GM19193 (cell line): ENCODE data around the gene SKIL.

Experiments used
- POLR2A ChIP-seq: IDR thresholded peaks from 4 replicates; pipeline ENCODE4 v1.6.1; 2011; ENCODE audit not compliant: insufficient read depth, insufficient read length; ENCODE audit errors: extremely low read depth

SKIL gene

DNA sequence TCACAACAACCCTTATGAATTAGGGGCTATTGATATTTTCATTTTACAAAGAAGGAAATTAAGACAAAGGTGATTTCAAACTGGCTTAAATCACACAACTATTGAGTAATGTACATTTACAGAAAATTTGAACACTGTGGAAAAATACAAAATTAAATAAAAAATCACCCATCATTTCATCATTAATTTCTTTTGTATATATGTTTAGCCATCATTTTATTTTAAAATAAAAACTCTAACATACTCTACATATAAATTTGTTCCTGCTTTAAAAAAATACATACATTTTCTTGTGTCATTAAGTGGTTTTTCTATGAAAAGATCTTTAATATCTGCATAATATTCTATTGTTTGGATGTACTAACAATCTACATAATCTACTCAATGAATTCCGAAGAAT is 81.3 kb downstream of the SKIL start:
- no peak for TF ChIP-seq POLR2A

DNA sequence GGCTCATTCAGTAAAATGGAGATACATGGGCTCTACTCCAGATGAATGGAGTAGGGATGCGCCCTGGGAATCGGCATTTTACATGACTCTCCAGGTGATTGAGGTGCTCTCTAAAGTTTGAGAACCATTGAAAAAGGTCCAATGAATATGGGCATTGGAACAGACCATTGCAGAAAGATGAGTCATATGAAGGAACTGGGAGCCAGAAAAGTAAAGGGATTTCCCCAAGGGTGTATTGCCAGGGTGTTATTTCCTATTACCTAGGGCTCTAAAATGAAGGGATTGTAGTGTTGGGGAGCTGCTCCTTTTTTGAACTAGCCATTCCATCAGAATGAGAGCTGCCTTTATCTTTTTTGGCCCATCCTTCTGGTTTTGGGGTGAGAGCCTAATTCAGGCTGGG is 82.8 kb downstream of the SKIL start:
- no peak for TF ChIP-seq POLR2A

DNA sequence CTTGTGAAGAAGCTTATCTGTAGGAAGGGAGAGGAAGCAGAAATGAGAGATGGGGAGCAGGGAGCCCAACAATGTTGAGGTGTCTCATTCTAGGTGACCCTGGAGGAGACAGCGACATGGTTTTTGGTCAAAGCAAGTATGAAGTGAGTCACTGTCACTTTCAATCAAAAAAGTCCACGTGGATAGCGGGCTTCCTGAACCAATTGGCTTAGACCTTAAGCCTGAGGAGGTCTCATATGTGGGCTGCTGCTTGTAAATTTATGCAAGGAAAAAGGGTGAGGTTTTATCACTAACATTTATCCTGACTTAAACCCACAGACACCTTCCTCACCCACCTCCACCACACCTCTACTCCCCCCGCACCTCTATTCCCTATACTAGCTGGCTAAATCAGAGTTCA is 83.9 kb downstream of the SKIL start:
- no peak for TF ChIP-seq POLR2A

DNA sequence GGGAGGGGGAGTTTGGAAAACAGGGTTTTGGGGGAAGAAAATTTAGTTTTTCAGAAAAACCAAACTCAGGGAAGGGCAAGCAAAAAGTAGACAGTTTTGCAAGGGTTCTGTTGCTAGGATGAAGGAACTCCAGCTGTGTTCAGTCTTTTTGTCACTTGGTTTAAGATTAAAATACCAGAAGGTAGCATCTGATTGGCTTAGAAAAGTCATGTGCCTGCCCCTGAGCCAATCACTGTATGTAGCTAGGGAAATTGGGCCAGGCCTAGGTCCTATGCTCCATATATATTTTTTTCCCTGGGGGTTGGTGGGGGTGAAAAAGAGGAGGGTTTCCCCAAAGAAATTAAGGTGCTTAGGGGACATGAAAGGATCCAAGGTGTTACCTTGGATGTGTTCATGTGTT is 85.4 kb downstream of the SKIL start:
- TF ChIP-seq POLR2A = no peak

DNA sequence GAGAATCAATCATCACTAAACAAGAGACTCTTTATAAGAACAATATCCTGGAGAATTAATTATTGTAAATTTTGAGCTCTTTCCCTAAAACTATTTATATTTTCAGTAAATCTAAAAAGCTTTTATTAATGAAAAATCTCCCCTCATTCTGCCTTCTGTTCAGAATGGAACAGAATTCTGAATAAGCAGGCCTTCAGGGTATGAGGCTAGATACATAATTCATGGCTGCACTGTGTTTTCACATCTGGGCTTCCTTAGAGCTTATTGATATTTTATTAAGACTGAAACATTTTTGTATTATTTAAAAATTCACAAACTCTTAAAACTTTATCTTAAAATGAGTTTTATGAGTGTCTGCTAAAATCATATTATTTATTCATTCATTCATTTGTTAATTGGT is 85.9 kb downstream of the SKIL start:
- no peak for TF ChIP-seq POLR2A
